Central memory CD8-positive, alpha-beta T cell (primary cell): ENCODE measurements around the gene MACROD2.
A peak's percentile ranks its signal among the peaks of the same experiment; 100 is the strongest.
"Not testable (repeated sequence)": the region's sequence is repeated elsewhere in the genome, so short reads cannot be mapped to it uniquely, and the experiment has no call there.

Source experiments
- ATAC-seq: fragments of 150-1000 bp; cut with Tn5 transposase; replicated peaks from 2 replicates; pipeline ENCODE4 v1.10.0; 2022; ENCODE audit warnings: mild to moderate bottlenecking, moderate FRiP score, moderate number of reproducible peaks; ENCODE audit not compliant: poor library complexity, severe bottlenecking; ENCODE audit errors: extremely low read depth
- DNase-seq, 2 donors: peaks; one replicate each; pipeline ENCODE4 v3.0.0; 2021; ENCODE audit warnings: low spot score in 2 of 2
- H3K27ac Mint-ChIP-seq: one replicate; pipeline ENCODE4 v1.8.0; 2022; ENCODE audit warnings: low read depth, mild to moderate bottlenecking, moderate library complexity, mixed read lengths
- H3K27me3 Mint-ChIP-seq: one replicate; pipeline ENCODE4 v1.8.0; 2022; ENCODE audit warnings: mixed read lengths
- H3K36me3 Mint-ChIP-seq: one replicate; pipeline ENCODE4 v1.8.0; 2022; ENCODE audit warnings: mild to moderate bottlenecking, moderate library complexity, mixed read lengths; ENCODE audit not compliant: insufficient read depth
- H3K4me1 Mint-ChIP-seq: one replicate; pipeline ENCODE4 v1.8.0; 2022; ENCODE audit warnings: mixed read lengths
- H3K4me3 Mint-ChIP-seq: one replicate; pipeline ENCODE4 v1.8.0; 2022; ENCODE audit warnings: mild to moderate bottlenecking, moderate library complexity, mixed read lengths
- H3K9me3 Mint-ChIP-seq: one replicate; pipeline ENCODE4 v1.8.0; 2022; ENCODE audit warnings: mixed read lengths

Gene MACROD2

DNA sequence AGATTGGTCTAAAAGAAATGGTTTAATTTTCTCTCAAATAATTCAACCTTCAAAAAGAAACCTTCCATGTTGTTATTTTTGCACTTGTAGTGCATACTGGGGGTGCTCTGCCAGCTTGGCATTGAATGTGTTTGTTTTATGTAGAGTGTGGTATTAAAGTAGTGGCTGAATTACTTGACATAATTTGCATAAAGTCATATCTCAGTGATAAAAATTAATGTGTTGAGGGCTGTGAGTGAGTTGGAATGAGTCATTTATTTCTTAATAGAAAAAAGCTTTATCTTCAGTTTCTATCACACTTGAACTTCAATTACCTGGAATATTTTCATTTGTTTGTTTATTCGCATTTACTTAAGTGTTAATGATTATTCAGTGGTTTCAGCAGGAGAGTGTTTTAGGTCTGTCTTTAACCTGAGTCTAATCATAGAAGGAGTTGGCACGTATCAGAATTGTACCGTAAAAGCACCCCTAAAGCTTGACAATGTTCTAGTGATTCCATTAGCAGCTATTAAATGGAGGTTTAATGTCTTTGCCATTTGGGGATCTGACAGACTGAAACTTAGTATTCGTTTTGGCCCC, 1143.3 kb downstream of the MACROD2 start:
- Mint-ChIP-seq H3K4me1 (no peaks in the 10 kb centered on the region), H3K9me3 (peaks cover 5% of the 10 kb centered on the region), H3K36me3 (no peaks in the 10 kb centered on the region), H3K4me3 (no peak overlapping the region), H3K27ac (no peak overlapping the region), H3K27me3 (no peaks in the 10 kb centered on the region)
- DNase-seq: no peak
- ATAC-seq: no peak

DNA sequence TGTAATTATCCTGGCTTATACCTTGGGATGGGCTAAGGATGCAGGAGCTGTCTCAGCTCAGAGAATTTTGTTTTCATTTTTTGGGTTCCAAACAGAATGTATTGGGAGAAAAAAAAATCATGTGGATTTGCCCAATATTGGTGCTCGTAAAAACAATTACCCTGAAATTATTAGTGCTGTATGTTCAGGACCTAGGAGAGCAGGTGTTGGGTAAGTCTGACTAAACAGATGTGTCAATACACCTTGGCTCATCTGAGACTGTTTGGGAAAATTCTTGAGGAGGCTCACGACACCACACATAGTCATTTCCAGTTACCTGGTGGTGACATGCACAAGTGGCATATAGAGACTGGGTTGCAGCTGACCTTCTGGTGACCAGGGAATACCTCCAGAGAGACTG, 1144.2 kb downstream of the MACROD2 start:
- no peaks in the 10 kb centered on the region for H3K36me3 Mint-ChIP-seq
- H3K4me1 Mint-ChIP-seq: no peaks in the 10 kb centered on the region

DNA sequence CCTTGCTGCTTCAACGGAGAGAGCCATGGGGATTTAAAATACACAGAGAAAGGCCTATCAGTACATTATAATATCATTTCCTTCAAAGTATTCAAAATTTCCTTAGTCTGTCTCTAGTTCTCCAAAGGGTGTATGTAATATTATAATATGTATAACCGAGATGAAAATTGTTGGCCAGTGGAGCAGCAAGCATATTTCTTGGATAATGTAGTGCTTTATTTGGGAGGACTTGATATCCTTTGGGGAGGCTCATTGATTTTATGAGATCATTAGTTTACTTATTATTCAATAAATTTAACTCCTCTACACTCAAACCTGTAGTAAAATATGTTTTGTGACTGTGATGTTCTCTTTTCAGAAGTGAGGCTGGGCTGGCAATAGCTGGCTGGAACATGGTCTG, 1145.0 kb downstream of the MACROD2 start:
- Mint-ChIP-seq H3K27me3 (no peaks in the 10 kb centered on the region), H3K9me3 (peaks cover 5% of the 10 kb centered on the region), H3K4me1 (no peaks in the 10 kb centered on the region), H3K27ac (no peak overlapping the region), H3K4me3 (no peak overlapping the region), H3K36me3 (no peaks in the 10 kb centered on the region)
- no peak for ATAC-seq
- DNase-seq: no peak

More for the DNA sequence above, 1144.2 kb downstream of the MACROD2 start:
- DNase-seq (no peak), ATAC-seq (no peak)
- peaks cover 5% of the 10 kb centered on the region for H3K9me3 Mint-ChIP-seq
- no peak overlapping the region for H3K4me3 Mint-ChIP-seq
- H3K27ac Mint-ChIP-seq: no peak overlapping the region
- no peaks in the 10 kb centered on the region for H3K27me3 Mint-ChIP-seq

DNA sequence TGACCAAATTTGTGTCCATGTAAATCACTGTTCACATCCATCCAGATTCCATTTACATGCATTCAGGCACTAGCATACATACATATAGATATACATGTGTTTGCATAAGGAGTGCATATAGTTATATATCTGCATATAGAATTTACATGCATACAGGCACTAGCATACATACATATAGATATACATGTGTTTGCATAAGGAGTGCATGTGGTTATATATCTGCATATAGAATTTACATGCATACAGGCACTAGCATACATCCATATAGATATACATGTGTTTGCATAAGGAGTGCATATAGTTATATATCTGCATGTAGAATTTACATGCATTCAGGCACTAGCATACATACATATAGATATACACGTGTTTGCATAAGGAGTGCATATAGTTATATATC, 1145.6 kb downstream of the MACROD2 start:
- not testable (repeated sequence) for H3K36me3 Mint-ChIP-seq, DNase-seq, H3K27ac Mint-ChIP-seq, ATAC-seq, H3K4me3 Mint-ChIP-seq, H3K4me1 Mint-ChIP-seq, H3K27me3 Mint-ChIP-seq, H3K9me3 Mint-ChIP-seq

DNA sequence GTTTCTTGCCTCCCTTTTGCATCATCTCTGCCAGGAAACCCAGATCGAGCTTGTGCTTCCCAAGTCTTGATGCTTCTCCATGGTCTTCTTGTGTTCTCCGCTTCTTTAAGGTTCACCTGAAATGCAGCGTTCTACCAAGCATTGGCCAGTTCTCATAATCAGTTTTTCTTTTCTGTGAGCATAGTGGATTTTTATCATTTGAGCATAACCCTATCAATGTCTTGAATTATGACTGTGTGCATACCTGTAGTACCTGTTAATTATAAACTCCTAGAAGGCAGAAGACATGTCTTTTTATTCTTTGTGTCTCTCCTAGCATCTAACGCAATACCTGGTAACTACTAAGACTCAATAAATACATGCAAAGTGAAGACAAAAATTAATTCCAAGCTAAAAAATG, 1146.5 kb downstream of the MACROD2 start:
- Mint-ChIP-seq H3K4me1 (no peaks in the 10 kb centered on the region), H3K27me3 (no peaks in the 10 kb centered on the region), H3K36me3 (no peaks in the 10 kb centered on the region), H3K9me3 (peaks cover 5% of the 10 kb centered on the region), H3K27ac (no peak overlapping the region), H3K4me3 (no peak overlapping the region)
- ATAC-seq (no peak), DNase-seq (no peak)

DNA sequence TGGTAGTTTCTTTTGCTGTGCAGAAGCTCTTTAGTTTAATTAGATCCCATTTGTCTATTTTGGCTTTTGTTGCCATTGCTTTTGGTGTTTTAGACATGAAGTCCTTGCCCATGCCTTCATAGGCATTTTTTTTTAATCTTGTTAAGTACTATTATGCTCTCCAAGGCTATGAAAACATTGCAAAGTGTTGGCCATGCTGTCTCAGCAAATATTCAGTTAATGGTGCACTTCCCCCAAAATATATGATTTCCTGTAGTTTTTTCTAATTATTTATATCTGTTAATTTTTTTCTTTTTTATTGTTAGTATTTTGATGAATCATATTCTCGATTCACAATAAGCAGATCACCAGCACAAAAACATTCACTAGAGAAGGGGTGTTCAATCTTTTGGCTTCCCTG, 1148.2 kb downstream of the MACROD2 start:
- H3K27ac Mint-ChIP-seq: no peak overlapping the region
- no peaks in the 10 kb centered on the region for H3K36me3 Mint-ChIP-seq
- no peak overlapping the region for H3K4me3 Mint-ChIP-seq
- DNase-seq: no peak
- peaks cover 5% of the 10 kb centered on the region for H3K9me3 Mint-ChIP-seq
- no peaks in the 10 kb centered on the region for H3K4me1 Mint-ChIP-seq
- no peak for ATAC-seq
- H3K27me3 Mint-ChIP-seq: no peaks in the 10 kb centered on the region

DNA sequence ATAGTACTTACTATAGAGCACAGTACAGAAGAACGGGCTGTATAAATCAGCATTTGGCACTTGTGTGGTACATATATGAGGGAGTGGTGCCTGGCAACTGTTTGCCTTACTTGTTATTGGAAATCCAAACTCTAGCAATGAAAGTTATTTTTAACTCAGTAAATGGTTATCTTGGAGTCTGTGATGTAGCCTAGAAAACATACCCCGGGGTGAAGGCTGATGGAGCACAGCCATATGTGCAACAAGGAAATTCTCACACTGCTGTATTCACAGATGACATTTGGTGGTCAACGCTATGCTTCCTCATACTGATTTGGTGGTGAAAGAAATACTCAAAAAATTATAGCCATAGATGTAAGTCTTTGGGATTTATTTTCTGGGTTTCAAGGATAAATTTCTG, 1149.6 kb downstream of the MACROD2 start:
- Mint-ChIP-seq H3K4me3 (no peak overlapping the region), H3K36me3 (no peaks in the 10 kb centered on the region), H3K27ac (no peak overlapping the region), H3K27me3 (no peaks in the 10 kb centered on the region), H3K9me3 (peaks cover 5% of the 10 kb centered on the region), H3K4me1 (no peaks in the 10 kb centered on the region)
- DNase-seq: no peak
- ATAC-seq: no peak

DNA sequence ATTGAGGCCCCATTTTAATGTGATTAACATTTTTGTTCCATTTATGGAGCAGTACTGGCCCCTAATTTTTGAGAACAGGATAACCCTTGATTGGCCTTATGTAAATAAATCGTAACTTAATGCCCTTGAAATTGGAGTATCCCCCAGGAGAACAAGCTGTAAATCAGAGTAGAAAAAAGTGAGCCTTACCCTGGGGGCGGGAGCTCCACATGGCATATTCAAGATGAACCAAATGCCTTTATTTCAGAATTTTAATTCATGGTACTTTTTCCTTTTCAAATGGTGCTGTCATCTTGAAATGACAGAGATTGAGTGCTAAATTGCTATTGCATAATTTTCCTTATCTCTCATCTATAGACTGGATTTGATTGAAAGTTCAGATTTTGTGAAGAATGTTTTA, 1151.6 kb downstream of the MACROD2 start:
- no peaks in the 10 kb centered on the region for H3K36me3 Mint-ChIP-seq
- DNase-seq (no peak), ATAC-seq (no peak)

DNA sequence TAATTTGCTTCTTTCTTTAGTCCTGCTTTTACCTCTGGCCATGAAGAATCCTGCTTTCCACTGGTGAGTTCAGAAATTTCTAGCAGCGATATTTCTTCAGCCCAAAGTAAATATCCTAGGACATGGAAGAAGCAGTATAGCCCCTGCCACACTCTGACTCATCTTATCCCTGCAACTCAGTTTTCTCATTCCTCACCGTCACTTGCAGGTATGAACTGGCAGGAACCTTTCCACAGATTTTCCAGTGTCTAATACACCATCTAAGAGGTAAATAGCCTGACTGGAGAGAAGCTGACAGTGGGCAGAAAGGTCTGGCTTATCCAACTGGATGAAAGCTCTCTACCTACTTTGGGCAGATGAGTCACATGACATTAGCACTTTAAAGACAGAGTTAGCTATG, 1158.8 kb downstream of the MACROD2 start:
- ATAC-seq (no peak), DNase-seq (no peak)
- Mint-ChIP-seq H3K27me3 (no peaks in the 10 kb centered on the region), H3K27ac (no peak overlapping the region), H3K36me3 (no peaks in the 10 kb centered on the region), H3K4me3 (no peak overlapping the region), H3K4me1 (no peaks in the 10 kb centered on the region), H3K9me3 (peaks cover 10% of the 10 kb centered on the region)

More for the DNA sequence above, 1151.6 kb downstream of the MACROD2 start:
- H3K9me3 Mint-ChIP-seq: peaks cover 6% of the 10 kb centered on the region
- H3K27me3 Mint-ChIP-seq: no peaks in the 10 kb centered on the region
- H3K27ac Mint-ChIP-seq: no peak overlapping the region
- H3K4me1 Mint-ChIP-seq: no peaks in the 10 kb centered on the region
- H3K4me3 Mint-ChIP-seq: no peak overlapping the region

DNA sequence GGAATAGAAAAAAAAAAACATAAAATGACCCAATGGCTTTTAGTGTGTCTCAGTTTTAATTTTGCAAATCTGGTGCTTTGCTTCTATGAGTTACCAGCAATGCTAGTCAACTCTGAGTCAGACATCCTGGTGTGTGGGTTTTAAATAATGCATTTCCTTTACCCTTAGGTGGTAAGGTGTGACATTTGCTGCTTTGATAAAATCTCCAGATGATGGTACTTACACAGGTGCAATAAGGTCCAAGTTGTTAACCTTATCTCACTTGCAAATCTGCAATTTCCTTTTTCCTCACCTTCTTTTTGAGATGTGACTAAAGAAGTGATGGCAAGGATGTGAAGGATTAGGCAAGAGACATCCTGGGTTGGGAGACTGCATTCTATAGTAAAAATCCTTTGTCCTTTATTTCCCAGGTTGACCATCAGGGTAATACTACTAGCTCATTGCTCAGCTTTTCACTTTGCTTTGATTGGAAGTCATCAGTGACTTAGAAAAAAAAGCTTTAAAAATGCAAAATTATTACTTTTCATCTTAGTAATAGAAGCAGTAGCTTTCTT, 1160.6 kb downstream of the MACROD2 start:
- Mint-ChIP-seq H3K36me3 (no peaks in the 10 kb centered on the region), H3K27ac (no peak overlapping the region), H3K4me1 (no peaks in the 10 kb centered on the region), H3K27me3 (no peaks in the 10 kb centered on the region), H3K4me3 (no peak overlapping the region), H3K9me3 (peaks cover 17% of the 10 kb centered on the region)
- DNase-seq (no peak), ATAC-seq (no peak)

DNA sequence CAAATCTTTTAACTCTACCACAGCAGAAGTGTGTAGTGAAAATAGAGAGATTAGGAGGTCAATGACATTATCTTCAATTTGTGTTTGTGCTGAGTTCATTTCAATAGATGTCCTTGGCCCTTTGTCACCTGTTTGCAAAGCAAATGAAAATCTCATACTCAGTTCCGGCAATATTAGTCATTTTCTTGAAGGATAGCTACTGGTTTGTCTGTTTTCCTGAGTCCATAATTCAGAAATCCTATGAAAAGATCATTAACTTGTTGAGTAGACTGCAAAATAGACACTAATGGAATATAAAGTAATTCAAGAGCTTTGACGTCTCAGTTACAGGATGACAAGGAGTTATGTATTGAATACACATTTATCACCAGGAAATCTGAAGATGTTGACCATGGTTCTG, 1163.2 kb downstream of the MACROD2 start:
- Mint-ChIP-seq H3K27ac (no peak overlapping the region), H3K27me3 (no peaks in the 10 kb centered on the region), H3K9me3 (peaks cover 8% of the 10 kb centered on the region), H3K4me3 (no peak overlapping the region), H3K4me1 (peaks cover 6% of the 10 kb centered on the region), H3K36me3 (no peaks in the 10 kb centered on the region)
- DNase-seq (no peak), ATAC-seq (no peak)

DNA sequence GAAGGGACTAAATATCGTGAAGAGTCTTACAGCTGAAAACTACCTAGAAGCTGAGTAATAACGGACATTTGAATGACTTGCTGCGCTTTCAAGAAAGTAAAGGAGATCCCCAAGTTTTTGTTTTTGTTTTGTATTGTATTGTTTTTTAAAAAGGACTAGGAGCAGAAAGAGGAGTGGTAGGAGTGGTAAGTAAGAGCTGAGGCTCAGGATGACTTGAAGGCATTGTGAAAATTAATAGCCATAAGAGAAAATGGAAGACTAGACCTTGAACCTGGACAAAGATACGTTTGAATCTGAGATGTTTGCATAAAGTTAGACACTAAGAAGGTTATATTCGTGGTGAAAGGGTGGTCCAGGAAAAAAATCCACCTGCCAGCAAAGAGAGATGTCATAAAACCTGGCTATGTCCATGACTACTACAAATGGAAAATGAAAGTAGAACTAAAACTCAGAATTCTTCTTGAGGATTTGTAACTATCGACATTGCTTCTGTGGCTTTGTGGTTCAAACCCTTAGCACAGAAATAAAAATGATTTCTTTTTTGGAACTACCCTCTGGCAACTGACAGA, 1166.8 kb downstream of the MACROD2 start:
- ATAC-seq (no peak), DNase-seq (no peak)
- H3K27ac Mint-ChIP-seq: peak overlapping the region; percentile 54
- H3K27me3 Mint-ChIP-seq: no peaks in the 10 kb centered on the region
- peak overlapping the region; percentile 54 for H3K4me3 Mint-ChIP-seq
- H3K9me3 Mint-ChIP-seq: peaks cover 8% of the 10 kb centered on the region
- H3K4me1 Mint-ChIP-seq: peaks cover 6% of the 10 kb centered on the region
- no peaks in the 10 kb centered on the region for H3K36me3 Mint-ChIP-seq

DNA sequence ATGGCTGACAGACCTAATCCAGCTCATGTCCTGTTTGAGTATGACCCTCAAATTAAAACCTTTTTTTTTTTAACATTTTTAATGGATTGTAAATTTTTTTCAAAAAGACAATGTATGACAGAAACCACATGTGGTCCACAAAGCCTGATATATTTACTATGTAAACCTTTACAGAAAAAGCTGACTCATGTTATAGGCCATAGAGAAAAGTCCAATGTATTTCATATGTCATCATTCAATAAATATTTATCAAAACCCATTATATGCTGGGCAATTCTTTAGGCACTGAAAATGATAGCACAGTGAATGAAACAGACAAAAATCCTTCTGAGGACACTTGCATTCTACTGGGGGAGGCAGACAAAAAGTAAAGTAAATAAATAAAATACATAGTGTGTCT, 1168.3 kb downstream of the MACROD2 start:
- no peaks in the 10 kb centered on the region for H3K27me3 Mint-ChIP-seq
- no peak for ATAC-seq
- no peak overlapping the region for H3K4me3 Mint-ChIP-seq
- H3K36me3 Mint-ChIP-seq: no peaks in the 10 kb centered on the region
- DNase-seq: no peak
- no peak overlapping the region for H3K27ac Mint-ChIP-seq
- H3K4me1 Mint-ChIP-seq: peaks cover 6% of the 10 kb centered on the region
- peaks cover 8% of the 10 kb centered on the region for H3K9me3 Mint-ChIP-seq
